H9 (cell line): ENCODE results near the gene DYNC1H1. TPM values are rescaled to one million over a fixed set of nuclear protein-coding genes. Genes with fewer than 3 reads are reported as not detected.

Experiments used
- DNase-seq: peaks from one replicate; pipeline ENCODE4 v3.0.0-alpha.2; 2017
- H2AFZ ChIP-seq: one replicate; pipeline ENCODE4 v1.6.1; 2013; ENCODE audit warnings: mild to moderate bottlenecking, low read length, control low read depth, moderate library complexity
- H2AK5ac ChIP-seq: 2 replicates; pipeline ENCODE4 v1.6.1; 2013; ENCODE audit warnings: low read length, control low read depth, mixed read lengths; ENCODE audit not compliant: insufficient read length
- H2BK120ac ChIP-seq: one replicate; pipeline ENCODE4 v1.6.1; 2013; ENCODE audit warnings: low read depth, mild to moderate bottlenecking, low read length, control low read depth, inconsistent platforms; ENCODE audit not compliant: poor library complexity, severe bottlenecking
- H2BK12ac ChIP-seq: 2 replicates; pipeline ENCODE4 v1.6.1; 2013; ENCODE audit warnings: low read length, control low read depth, mixed read lengths, low read depth; ENCODE audit not compliant: insufficient read length
- H2BK15ac ChIP-seq: 2 replicates; pipeline ENCODE4 v1.6.1; 2013; ENCODE audit warnings: low read depth, low read length, control low read depth
- H2BK20ac ChIP-seq: one replicate; pipeline ENCODE4 v1.6.1; 2013; ENCODE audit warnings: low read depth, mild to moderate bottlenecking, low read length, control low read depth, inconsistent platforms; ENCODE audit not compliant: poor library complexity, severe bottlenecking
- H2BK5ac ChIP-seq: 2 replicates; pipeline ENCODE4 v1.6.1; 2013; ENCODE audit warnings: low read length, control low read depth, mixed read lengths; ENCODE audit not compliant: insufficient read length
- H3K14ac ChIP-seq: 2 replicates; pipeline ENCODE4 v1.6.1; 2013; ENCODE audit warnings: low read length, control low read depth; ENCODE audit not compliant: insufficient read depth
- H3K18ac ChIP-seq: 2 replicates; pipeline ENCODE4 v1.6.1; 2013; ENCODE audit warnings: low read depth, mild to moderate bottlenecking, mixed read lengths, low read length, control low read depth; ENCODE audit not compliant: insufficient read length
- H3K23ac ChIP-seq: 2 replicates; pipeline ENCODE4 v1.6.1; 2013; ENCODE audit warnings: low read length, control low read depth, mixed read lengths, low read depth; ENCODE audit not compliant: insufficient read length
- H3K23me2 ChIP-seq: 2 replicates; pipeline ENCODE4 v1.6.1; 2013; ENCODE audit warnings: low read depth, mild to moderate bottlenecking, mixed read lengths, low read length, control low read depth; ENCODE audit not compliant: insufficient read length, poor library complexity, severe bottlenecking
- H3K27ac ChIP-seq: 2 replicates; pipeline ENCODE4 v1.5.1; 2013; ENCODE audit warnings: low read length, control low read depth, mixed read lengths, low read depth; ENCODE audit not compliant: insufficient read length
- H3K27me3 ChIP-seq: 2 replicates; pipeline ENCODE4 v1.6.1; 2013; ENCODE audit warnings: low read length, control low read depth, inconsistent platforms; ENCODE audit not compliant: insufficient read depth
- H3K4ac ChIP-seq: 2 replicates; pipeline ENCODE4 v1.6.1; 2013; ENCODE audit warnings: low read depth, mild to moderate bottlenecking, control low read depth, inconsistent platforms, low read length, moderate library complexity
- H3K4me1 ChIP-seq: 2 replicates; pipeline ENCODE4 v1.6.1; 2013; ENCODE audit warnings: low read length, control low read depth, inconsistent platforms; ENCODE audit not compliant: insufficient read depth
- H3K4me2 ChIP-seq: 2 replicates; pipeline ENCODE4 v1.6.1; 2013; ENCODE audit warnings: low read length, control low read depth, mixed read lengths; ENCODE audit not compliant: insufficient read length, insufficient read depth
- H3K56ac ChIP-seq: 2 replicates; pipeline ENCODE4 v1.6.1; 2013; ENCODE audit warnings: low read depth, mild to moderate bottlenecking, mixed read lengths, low read length, control low read depth; ENCODE audit not compliant: insufficient read length
- H3K79me1 ChIP-seq: 2 replicates; pipeline ENCODE4 v1.6.1; 2013; ENCODE audit warnings: low read depth, mild to moderate bottlenecking, moderate library complexity, low read length, control low read depth, inconsistent platforms; ENCODE audit not compliant: insufficient read depth, poor library complexity, severe bottlenecking
- H3K79me2 ChIP-seq: 2 replicates; pipeline ENCODE4 v1.6.1; 2013; ENCODE audit warnings: low read length, control low read depth, inconsistent platforms; ENCODE audit not compliant: insufficient read depth
- H3K9ac ChIP-seq: 2 replicates; pipeline ENCODE4 v1.6.1; 2013; ENCODE audit warnings: low read length, control low read depth, mixed read lengths; ENCODE audit not compliant: insufficient read length; ENCODE audit errors: extremely low read depth
- H3K9me3 ChIP-seq: one replicate; pipeline ENCODE4 v1.6.1; 2013; ENCODE audit warnings: low read depth, low read length, inconsistent platforms; ENCODE audit not compliant: control insufficient read depth
- H3T11ph ChIP-seq: one replicate; pipeline ENCODE4 v1.6.1; 2013; ENCODE audit warnings: mild to moderate bottlenecking, low read length, control low read depth, inconsistent platforms
- H4K20me1 ChIP-seq: one replicate; pipeline ENCODE4 v1.6.1; 2013; ENCODE audit not compliant: control insufficient read depth, insufficient read length, insufficient read depth
- H4K5ac ChIP-seq: 2 replicates; pipeline ENCODE4 v1.6.1; 2013; ENCODE audit warnings: low read depth, mild to moderate bottlenecking, mixed read lengths, low read length, control low read depth; ENCODE audit not compliant: insufficient read length
- H4K8ac ChIP-seq: replicated peaks from 2 replicates; pipeline ENCODE4 v1.6.1; 2013; ENCODE audit warnings: low read length, control low read depth, mixed read lengths, low read depth; ENCODE audit not compliant: insufficient read length
- H4K91ac ChIP-seq: 2 replicates; pipeline ENCODE4 v1.6.1; 2013; ENCODE audit warnings: low read depth, mild to moderate bottlenecking, moderate library complexity, mixed read lengths, low read length, control low read depth; ENCODE audit not compliant: insufficient read length
- H3K27ac Mint-ChIP-seq, 3 experiments: 2 replicates in 2 of 3; 3 replicates in 1 of 3; pipeline ENCODE4 v1.8.0; 2020 to 2021; ENCODE audit warnings: mixed read lengths in 3 of 3, mild to moderate bottlenecking in 1 of 3, moderate library complexity in 1 of 3
- H3K27me3 Mint-ChIP-seq: 2 replicates; pipeline ENCODE4 v1.8.0; 2021; ENCODE audit warnings: low read depth, mild to moderate bottlenecking, moderate library complexity, mixed read lengths
- H3K36me3 Mint-ChIP-seq, 3 experiments: 2 replicates in 2 of 3; 3 replicates in 1 of 3; pipeline ENCODE4 v1.8.0; 2020 to 2021; ENCODE audit warnings: low read depth in 3 of 3, mixed read lengths in 3 of 3; ENCODE audit not compliant: insufficient read depth in 1 of 3
- H3K4me1 Mint-ChIP-seq, 2 experiments: 2 replicates each; pipeline ENCODE4 v1.8.0; 2020; ENCODE audit warnings: mixed read lengths in 2 of 2
- H3K4me3 Mint-ChIP-seq, 2 experiments: 2 replicates in 1 of 2; 3 replicates in 1 of 2; pipeline ENCODE4 v1.8.0; 2020 to 2021; ENCODE audit warnings: mild to moderate bottlenecking in 2 of 2, mixed read lengths in 2 of 2, moderate library complexity in 1 of 2
- H3K9me3 Mint-ChIP-seq, 2 experiments: 2 replicates in 1 of 2; 3 replicates in 1 of 2; pipeline ENCODE4 v1.8.0; 2020; ENCODE audit warnings: mild to moderate bottlenecking in 2 of 2, mixed read lengths in 2 of 2, moderate library complexity in 1 of 2
- WGBS: extraction: QIAGEN DNeasy Blood & Tissue Kit; methylation state at CpG from one replicate; pipeline ENCODE4 v1.1.7; 2013; ENCODE audit warnings: missing lambda C conversion rate, low lambda C conversion rate, mixed read lengths; ENCODE audit not compliant: insufficient read length; ENCODE audit errors: extremely low coverage; 5-methylcytosine and 5-hydroxymethylcytosine counted together
- total RNA-seq: library from RNA; stranded (reverse); gene quantifications from 2 replicates; pipeline ENCODE4 v1.2.1, GENCODE V29; 2021
- TF ChIP-seq, protein P1 (sequence below): fragments of 200-600 bp; sonication (generic); conservative IDR thresholded peaks from 3 replicates; pipeline ENCODE4 v1.8.0; 2021; ENCODE audit warnings: antibody characterized with exemption, mild to moderate bottlenecking

Gene DYNC1H1
- total RNA-seq, 1 experiment from 2014 or later: 359 TPM

DNA sequence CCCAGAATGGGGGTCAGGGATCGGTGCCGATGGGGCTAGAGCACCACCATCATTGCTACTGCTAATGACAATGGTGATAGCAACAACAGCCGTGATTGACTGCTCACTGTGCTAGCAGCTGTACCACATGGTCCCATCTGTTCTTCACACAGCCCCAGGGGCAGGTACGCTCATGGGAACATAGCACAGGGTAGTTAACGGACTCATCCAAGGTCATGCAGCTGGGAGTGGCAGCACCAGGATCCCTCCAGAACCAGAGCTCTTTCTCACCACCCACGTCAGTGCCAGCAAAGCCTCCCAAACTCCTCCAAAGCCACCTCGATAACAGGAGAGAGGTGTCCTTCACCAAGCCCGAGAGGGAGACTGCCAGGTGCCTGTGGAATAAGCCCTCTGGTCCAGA lies 11.2 kb upstream of the DYNC1H1 start:
- H3K27ac ChIP-seq: no peak overlapping the region

More for the DNA sequence above, 11.2 kb upstream of the DYNC1H1 start:
- H4K20me1 ChIP-seq: no peaks in the 10 kb centered on the region
- H3K9ac ChIP-seq: no peak overlapping the region
- no peak overlapping the region for H3K18ac ChIP-seq
- TF ChIP-seq, protein P1, sequence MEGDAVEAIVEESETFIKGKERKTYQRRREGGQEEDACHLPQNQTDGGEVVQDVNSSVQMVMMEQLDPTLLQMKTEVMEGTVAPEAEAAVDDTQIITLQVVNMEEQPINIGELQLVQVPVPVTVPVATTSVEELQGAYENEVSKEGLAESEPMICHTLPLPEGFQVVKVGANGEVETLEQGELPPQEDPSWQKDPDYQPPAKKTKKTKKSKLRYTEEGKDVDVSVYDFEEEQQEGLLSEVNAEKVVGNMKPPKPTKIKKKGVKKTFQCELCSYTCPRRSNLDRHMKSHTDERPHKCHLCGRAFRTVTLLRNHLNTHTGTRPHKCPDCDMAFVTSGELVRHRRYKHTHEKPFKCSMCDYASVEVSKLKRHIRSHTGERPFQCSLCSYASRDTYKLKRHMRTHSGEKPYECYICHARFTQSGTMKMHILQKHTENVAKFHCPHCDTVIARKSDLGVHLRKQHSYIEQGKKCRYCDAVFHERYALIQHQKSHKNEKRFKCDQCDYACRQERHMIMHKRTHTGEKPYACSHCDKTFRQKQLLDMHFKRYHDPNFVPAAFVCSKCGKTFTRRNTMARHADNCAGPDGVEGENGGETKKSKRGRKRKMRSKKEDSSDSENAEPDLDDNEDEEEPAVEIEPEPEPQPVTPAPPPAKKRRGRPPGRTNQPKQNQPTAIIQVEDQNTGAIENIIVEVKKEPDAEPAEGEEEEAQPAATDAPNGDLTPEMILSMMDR: no peak
- H2BK120ac ChIP-seq: no peak overlapping the region
- no peaks in the 10 kb centered on the region for H3K79me1 ChIP-seq
- H2BK15ac ChIP-seq: no peak overlapping the region
- no peak overlapping the region for H4K8ac ChIP-seq
- Mint-ChIP-seq H3K36me3 (no peaks in the 10 kb centered on the region), H3K27me3 (peaks cover 1% of the 10 kb centered on the region), H3K4me1 (peaks cover 6 to 7% of the 10 kb centered on the region in 2 experiments; a peak in 3 of 4 replicates), H3K27ac (no peak overlapping the region), H3K4me3 (no peak overlapping the region), H3K9me3 (no peaks in the 10 kb centered on the region)
- H2AFZ ChIP-seq: no peak overlapping the region
- H3T11ph ChIP-seq: no peak overlapping the region
- H4K5ac ChIP-seq: no peak overlapping the region
- H3K79me2 ChIP-seq: no peaks in the 10 kb centered on the region
- H2BK12ac ChIP-seq: no peak overlapping the region
- H3K9me3 ChIP-seq: no peaks in the 10 kb centered on the region
- no peaks in the 10 kb centered on the region for H3K23me2 ChIP-seq
- H3K4ac ChIP-seq: no peak overlapping the region
- H2BK5ac ChIP-seq: no peak overlapping the region
- no peaks in the 10 kb centered on the region for H3K4me1 ChIP-seq
- no peak overlapping the region for H2AK5ac ChIP-seq
- no peak overlapping the region for H3K14ac ChIP-seq
- H3K27me3 ChIP-seq: no peaks in the 10 kb centered on the region
- DNase-seq: no peak
- H3K23ac ChIP-seq: no peak overlapping the region
- no peak overlapping the region for H4K91ac ChIP-seq
- no peak overlapping the region for H2BK20ac ChIP-seq
- H3K4me2 ChIP-seq: no peak overlapping the region
- no peak overlapping the region for H3K56ac ChIP-seq
- WGBS: no CpG with 5 or more reads among the region's 8 CpGs
